GM19239 (cell line): ENCODE results near the gene RBMS1.

Experiments
- DNase-seq: peaks from one replicate; pipeline ENCODE4 v3.0.0; 2011; ENCODE audit warnings: low spot score; ENCODE audit not compliant: insufficient read length
- FAIRE-seq: peaks from 2 replicates; lab custom pipeline; 2011; peaks lifted over from hg19 to GRCh38; lab: Jason Lieb, UNC

RBMS1 gene

DNA sequence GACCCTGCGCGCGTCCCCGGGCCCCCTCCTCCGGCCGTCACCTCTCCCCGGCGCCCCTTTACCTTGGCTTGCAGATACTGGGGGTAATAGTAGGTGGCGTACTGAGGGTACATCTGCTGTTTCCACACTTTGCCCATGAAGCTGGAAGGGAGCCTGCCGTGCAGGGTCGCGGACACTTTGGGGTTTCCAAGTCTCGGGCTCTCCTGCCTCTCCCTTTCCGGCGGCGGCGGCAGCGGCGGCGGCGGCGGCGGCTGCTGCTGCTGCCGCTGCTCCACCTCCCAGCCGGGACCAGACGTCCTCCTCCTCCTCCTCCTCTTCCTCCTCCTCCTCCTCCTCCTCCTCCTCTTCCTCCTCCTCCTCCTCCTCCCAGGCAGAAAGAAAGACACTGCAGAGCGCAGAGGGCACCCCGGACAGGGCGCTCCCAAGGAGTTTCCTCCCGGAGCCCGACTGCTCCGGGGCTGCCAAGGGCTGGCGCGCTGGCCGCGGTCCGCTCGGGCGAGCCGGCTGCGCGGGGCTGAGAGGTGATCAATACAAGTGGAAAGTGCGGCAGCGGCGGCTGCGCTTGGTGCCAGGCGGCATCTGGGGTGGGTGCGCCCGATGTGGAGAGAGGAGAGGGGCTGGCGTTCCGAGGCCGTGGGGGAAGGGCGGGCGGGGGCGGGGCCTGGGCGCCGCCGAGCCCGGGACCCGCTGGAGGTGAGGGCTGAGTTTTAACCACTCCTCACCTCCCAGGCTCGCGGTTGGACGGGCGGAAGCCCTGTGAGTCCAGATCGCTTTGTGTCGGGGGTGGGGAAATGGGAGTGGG, at the start of gene RBMS1:
Gene RBMS1, minus strand, starts transcription at position 581 of the 802 bp plus-strand sequence. Its CDS starts 444 bp downstream, at position 137.
- DNase-seq (no peak), FAIRE-seq (no peak)

GRCh38 chr2:160541745-160542144, 48.1 kb upstream of the RBMS1 start:
- no peak for FAIRE-seq
- no peak for DNase-seq

DNA sequence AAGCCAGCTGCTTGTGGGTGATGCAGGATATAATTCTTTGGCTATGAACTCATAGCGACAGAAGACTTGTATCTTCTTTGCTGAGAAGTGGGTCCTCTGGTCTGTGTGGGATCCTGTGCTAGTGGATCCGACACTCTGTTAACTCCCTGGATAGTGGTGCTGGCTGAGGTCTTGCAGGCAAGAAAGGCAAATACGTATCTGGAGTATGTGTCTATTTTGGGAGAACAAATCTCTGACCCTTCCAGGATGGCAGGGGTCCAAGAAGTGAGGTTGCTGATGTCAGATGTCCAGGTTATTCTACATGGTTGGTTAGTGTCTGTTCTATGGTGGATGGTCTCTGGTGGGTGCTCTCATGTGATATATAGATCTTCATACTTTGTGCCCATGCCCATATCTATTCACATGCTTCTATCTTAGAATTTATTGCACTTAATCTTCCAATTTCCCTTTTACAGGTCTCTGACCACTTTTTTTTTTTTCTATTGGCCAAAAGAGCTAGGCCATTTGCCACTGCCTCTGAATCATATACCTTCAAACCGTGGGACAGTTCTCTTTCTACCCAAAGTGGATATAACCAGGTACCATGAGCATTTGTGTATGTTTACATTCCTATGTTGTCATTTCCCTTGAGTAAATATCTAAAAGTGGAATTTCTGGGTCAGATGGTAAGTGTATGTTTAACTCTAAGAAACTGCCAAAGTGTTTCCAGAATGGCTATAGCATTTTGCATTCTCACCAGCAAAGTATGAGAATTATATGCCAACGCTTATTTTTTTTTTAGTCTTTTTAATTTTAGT, 45.1 kb upstream of the RBMS1 start:
- FAIRE-seq, result no peak
- no peak for DNase-seq

DNA sequence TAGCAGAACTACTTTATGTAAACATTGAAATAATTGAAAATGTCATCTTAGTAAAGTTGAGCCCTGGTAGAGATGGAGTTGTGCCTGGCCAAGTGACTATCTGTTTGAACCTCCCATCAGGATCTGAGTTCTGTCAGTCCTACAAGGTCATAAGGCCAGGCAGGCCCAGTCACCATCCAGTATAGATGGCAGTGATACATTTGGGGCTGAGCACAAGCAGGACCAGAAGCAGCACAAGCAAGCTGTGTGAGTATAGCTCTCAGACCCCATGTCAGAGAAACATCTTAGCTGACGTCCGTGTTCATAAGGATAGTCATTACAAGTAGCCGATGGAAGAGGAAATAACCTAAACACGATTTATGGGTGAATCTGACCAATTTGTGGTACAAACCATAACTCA, 44.5 kb upstream of the RBMS1 start:
- no peak for DNase-seq
- no peak for FAIRE-seq

DNA sequence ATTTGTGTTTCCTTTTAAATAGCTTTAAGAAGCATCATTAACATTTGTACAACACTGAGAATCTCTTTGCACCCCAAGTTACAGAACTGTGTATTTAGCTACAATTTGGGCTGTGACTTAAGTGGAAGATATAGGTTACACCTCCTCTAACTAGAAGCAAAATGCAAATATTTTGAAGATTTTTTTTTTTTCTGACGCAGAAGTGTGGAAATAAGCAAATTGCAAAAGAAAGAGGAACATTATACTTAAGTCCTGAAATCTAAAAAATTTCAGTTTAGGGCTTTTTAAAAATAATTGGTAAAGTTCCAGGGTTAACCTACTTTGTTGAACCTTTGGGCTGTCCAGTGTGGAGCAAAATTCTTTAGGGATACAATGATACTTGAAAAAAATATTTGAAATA, 41.4 kb upstream of the RBMS1 start:
- FAIRE-seq (no peak), DNase-seq (no peak)

DNA sequence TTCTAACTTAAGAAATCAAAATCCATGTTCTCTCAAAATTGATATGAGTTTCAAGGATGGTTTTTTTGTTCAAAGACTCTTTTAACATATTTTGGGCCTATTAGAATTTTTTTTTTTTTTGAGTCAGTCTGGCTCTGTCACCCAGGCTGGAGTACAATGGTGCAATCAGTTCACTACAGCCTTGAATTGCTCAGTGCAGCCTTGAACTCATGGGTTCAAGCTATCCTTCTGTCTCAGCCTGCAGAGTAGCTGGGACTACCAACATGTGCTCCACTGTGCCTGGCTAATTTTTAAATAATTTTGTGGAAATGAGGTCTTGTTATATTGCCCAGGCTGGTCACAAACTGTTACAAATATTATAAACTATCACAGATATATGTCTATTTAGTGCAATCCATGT, 40.6 kb upstream of the RBMS1 start:
- FAIRE-seq, result no peak
- DNase-seq, result no peak

DNA sequence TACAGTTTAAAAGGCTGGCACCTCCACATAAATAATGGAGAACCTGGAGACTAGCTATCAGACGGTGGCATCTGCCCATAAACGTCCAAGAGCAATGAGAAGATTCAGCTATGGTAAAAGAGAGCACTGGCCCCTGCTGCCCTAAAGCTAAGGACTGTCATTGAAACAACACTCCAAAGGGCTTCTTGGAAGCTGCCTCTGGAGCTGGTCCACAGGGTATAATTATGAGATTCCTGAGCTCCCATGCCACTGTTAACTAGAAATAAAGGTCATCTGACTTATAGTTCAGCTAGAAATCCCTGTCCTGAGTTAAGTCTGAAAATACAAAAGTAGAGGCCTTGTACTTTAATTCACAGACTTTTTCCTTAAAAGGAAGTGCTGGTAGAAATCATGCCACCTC, 39.9 kb upstream of the RBMS1 start:
- FAIRE-seq (no peak), DNase-seq (no peak)

DNA sequence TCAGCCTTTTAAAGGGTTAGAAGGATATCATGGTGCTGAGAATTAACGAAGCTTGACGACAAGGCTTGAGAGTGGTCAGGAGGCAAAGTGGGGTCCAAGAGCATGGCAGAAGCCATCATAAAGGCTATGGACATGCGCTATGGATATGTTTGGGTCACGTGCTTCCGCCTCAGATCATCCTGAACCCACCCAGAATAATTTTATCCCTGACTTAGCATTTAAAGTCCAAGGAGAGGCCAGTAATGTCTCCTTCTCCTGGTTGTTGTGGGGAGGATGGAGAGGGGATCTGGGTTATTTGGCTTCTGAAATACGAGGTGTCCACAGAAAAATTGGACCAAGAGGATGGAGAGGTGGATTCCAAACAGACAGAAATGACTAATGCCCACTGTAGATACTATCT, 38.8 kb upstream of the RBMS1 start:
- no peak for FAIRE-seq
- no peak for DNase-seq

- no peak for FAIRE-seq
- no peak for DNase-seq
Measured at GRCh38 chr2:160522951-160523710, 29.5 kb upstream of the RBMS1 start.

DNA sequence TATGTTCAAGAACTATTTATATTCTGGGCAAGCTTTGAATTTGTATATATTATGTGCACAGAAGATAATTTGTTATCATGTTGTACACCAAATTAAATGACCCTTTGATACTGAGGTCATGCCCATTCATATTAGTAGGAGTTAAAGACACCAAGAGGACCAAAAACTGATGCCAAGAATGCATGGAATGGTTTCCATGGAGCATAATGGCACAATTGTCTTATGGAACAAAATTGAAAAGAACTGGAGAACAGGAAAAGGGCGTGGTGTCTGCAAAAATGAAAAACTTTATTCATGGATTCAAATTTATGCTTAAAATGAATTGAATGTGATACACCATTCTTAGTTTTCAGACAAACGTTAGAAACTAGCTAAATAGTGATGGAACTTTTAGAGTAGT, 24.1 kb upstream of the RBMS1 start:
- no peak for FAIRE-seq

DNA sequence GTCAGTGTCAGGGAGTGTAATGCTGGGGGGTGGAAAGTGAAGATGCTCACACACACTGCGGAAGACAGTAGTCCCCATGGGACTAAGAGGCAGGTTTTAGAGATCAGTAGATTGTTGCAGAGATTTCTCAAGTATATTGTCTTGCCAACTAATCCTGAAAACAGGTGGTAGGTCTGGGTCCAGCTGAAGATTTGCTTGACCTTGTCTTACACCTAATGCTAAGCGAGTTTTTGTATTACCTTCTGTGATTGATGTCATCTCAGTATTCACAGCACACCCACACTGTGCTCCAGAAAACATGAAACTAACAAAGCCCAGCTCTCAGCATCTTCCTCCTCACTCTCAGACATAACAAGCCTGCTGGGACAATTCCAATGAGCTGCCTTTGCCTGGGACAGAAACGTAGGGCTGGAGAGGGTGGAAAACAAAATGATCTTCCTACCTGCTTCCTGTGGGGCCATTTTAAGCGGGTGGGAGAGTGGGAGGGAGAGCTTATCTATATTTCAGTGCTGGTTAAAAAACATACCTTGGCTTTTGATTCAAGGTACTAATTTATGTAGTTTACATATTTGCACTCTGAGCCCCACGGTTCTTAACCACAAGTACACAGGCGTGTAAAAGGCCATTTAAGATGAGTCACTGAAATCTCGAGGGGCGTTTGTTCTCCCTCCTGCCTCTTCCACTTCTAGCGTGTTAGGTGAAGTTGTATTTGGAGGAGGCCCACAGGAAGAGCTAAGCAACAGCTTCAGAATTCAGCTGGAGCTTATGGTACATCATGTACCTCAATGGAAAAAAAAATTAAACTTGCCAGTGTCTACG, 23.1 kb upstream of the RBMS1 start:
- no peak for FAIRE-seq
- no peak for DNase-seq

More for the DNA sequence above, 24.1 kb upstream of the RBMS1 start:
- DNase-seq, result no peak

GRCh38 chr2:160515120-160515519, 21.5 kb upstream of the RBMS1 start:
- DNase-seq (no peak), FAIRE-seq (no peak)

- DNase-seq, result no peak
- FAIRE-seq, result no peak
Measured at GRCh38 chr2:160513120-160513519, 19.5 kb upstream of the RBMS1 start.

GRCh38 chr2:160512491-160512890, 18.9 kb upstream of the RBMS1 start:
- DNase-seq (no peak), FAIRE-seq (no peak)

DNA sequence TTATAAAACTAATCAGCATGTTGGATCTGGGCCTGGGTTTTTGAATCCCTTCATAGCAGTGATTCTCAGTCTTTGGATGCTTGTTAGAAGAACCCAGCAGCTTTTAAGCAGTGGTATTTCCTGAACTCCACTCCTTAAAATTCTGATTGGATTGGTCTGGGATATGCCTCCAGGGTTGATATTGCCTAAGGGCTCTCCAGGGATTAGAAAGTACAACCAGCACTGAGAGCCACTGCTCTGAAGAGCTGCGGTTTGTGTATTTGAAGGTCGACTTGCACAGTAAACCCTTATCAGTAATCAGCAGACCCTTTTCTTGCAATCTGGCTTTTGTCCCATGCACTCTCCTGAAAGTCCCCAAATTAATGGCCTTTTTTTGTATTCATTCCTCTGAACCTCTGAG, 17.0 kb upstream of the RBMS1 start:
- no peak for DNase-seq

GRCh38 chr2:160509016-160509415, 15.4 kb upstream of the RBMS1 start:
- FAIRE-seq (no peak), DNase-seq (no peak)

More for the DNA sequence above, 17.0 kb upstream of the RBMS1 start:
- no peak for FAIRE-seq

DNA sequence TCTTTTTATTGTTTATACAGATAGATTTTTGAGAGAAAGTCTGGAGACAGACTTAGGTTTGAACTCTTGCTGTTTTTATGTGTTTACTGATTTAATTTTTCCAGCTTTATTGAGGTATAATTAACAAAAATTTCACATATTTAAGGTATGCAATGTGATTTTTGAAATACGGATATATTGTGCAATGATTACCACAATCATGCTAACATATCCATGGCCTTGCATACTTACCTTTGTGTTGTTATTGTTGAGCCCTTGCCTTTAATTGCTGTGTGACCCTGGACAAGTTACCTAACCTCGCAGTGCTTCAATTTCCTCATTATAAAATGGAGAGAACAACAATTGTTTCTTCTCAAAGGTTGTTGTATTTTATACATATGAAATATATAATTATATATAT, 13.9 kb upstream of the RBMS1 start:
- no peak for FAIRE-seq
- DNase-seq, result no peak

DNA sequence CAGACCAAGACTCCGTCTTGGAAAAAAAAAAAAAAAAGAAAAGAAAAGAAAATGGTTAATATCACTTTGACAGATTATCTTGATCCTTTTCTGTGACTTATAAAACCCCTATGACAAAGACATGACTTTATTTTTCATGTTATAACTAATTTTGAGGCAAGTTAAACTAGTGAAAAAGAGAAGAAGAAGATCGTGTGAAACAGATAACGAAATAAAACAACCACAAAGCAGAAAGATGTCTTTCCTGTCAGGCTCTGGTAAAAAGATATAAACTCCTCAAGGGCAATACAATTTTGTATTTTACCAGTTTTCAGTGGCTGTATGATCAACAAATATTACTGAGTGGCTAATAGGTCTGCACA, 13.4 kb upstream of the RBMS1 start:
- no peak for FAIRE-seq
- DNase-seq, result no peak

DNA sequence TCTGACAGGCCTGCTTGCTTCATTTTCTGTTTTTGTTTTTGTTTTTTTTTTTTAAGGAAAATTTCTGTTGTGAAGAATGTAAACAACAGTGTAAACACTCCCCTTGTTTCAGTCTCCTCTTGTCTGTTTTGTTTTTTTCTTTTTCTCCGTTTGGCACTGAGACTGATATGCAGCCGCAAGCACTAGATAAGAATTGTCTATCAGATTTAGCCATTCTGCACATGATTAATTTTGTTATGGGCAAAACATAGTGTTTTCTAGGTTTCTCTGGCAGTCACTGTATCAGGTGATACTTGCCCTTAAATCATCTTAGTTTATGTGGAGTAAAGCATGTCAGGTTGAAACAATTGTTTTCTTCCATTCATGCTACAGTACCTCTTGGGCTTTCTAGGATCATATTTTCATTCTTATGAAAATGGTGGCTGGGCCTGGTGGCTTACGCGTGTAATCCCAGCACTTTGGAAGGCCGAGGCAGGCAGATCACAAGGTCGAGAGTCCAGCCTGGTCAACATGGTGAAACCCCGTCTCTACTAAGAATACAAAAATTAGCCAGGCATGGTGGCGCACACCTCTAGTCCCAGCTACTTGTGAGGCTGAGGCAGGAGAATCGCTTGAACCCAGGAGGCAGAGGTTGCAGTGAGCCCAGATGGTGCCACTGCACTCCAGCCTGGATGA, 12.9 kb upstream of the RBMS1 start:
- DNase-seq, result no peak
- FAIRE-seq, result no peak

DNA sequence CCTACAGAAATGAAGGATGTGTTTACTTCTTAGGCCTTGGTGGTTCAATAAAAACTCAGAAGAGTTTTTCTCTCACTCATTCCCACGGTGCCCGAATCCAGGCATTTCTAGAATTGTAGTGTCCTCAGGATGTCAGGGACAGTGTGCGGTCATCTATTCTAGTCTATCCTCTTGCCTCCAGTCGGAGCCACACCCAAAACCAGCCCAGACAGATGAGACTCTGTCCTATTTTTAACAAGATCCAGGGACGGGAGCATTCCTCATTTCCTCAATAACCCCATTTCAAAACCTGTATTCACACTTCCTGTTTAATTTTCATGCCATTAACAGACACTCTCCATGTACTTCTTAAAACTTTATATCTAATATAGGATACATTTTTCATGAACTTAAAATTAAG, 11.6 kb upstream of the RBMS1 start:
- FAIRE-seq, result no peak
- DNase-seq, result no peak
